GM19035 (cell line): ENCODE data around the gene SORBS1.

Source experiments
- ATAC-seq: cut with Tn5 transposase; IDR thresholded peaks from one replicate; pipeline ENCODE4 v1.9.1; 2021; ENCODE audit not compliant: unreplicated experiment

The SORBS1 gene

DNA sequence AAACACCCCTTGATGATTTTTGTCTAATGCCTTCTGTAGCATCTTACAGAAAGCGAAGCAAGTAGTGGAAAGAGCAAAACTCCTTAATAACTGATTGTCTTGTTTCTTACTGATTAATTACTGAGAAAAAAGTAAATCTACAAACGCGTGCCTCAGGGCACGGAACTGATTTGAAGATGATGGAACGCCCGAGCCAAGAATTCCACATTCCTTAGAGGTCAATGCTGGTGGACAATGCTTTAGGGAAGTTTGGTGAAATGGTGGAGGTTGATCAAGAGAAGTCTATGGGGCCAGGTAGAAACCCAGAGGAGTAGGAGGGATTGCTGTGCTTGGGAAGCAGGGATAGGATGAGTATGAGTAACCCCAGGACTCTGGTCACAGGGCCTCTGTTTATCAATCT, 5.0 kb upstream of the SORBS1 start:
- ATAC-seq: no peak

DNA sequence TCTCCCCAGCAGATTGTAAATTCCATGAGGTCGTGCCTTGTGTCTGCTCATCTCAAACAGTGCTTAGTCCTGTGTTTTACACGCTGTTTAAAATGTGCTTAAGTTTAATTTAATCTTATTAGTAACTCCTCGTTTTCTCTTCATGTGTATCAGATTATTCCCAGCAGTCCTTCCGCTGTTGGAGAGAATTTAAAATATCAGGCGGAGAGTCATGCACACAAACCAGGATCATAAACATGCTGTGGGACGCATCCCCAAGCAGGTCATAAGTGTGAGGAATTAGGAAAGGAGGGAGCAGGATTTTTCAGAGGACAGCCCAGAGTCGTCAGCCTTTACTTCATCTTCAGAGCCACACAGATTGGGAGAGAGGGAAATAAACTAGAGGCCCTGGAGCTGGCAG, 4.2 kb upstream of the SORBS1 start:
- ATAC-seq: no peak

DNA sequence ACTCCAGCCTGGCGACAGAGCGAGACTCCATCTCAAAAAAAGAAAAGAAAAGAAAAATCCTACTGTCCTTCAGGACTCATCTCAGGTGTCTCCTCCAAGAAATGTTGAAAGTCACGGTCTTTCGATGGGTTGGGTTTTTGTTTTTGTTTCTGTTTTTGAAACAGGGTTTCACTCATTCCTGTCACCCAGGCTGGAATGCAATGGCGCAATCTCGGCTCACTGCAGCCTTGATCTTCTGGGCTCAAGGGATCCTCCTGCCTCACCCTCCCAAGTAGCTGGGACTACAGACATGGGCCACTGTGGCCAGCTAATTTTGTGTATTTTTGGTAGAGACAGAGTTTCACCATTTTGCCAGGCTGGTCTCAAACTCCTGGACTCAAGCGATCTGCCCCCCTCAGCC, 3.1 kb upstream of the SORBS1 start:
- ATAC-seq: no peak

DNA sequence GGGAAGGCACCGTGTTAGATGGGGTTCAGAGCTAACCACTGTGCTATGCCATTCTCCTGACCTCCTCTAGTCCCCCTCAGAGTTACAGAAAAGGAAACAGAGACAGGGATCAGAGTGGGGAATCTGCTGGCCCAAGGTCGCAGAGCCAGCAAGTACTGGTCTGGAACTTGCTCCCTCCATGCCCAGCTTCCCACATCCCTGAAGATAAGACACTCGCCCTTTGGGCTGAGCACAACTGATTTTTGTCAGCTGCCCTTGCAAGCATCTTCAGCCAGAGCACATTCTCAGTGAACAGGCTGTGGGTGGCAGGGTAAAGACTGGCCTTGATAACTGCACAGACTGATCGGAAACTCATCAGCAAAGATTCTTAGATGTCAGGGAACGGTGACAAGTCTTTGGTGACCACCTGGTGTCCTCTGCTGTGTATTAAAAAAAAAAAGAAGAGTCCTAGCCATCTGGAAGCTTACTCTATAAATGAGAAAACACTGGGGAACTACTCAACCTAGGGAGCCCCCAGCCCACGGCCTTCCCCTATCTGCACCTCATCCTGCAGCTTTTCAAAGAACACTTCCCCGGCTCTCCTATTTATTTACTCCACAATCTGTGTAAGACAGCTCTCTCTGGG, 1.3 kb upstream of the SORBS1 start:
- ATAC-seq: no peak

DNA sequence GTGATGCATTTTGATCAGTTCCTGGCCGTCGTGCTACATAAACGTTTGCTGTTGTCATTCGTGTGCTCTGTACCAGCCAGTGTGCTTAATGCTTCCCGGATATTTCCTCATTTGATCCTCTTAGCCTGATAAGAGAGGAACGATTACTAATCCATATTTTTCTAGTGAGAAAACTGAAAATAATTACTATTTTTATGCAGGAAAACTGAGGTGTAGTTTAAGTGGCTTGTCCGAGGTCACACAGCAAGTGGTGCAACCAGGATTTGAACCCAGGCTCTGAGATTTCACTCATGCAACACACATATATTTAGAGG, 650 bp upstream of the SORBS1 start:
- no peak for ATAC-seq

DNA sequence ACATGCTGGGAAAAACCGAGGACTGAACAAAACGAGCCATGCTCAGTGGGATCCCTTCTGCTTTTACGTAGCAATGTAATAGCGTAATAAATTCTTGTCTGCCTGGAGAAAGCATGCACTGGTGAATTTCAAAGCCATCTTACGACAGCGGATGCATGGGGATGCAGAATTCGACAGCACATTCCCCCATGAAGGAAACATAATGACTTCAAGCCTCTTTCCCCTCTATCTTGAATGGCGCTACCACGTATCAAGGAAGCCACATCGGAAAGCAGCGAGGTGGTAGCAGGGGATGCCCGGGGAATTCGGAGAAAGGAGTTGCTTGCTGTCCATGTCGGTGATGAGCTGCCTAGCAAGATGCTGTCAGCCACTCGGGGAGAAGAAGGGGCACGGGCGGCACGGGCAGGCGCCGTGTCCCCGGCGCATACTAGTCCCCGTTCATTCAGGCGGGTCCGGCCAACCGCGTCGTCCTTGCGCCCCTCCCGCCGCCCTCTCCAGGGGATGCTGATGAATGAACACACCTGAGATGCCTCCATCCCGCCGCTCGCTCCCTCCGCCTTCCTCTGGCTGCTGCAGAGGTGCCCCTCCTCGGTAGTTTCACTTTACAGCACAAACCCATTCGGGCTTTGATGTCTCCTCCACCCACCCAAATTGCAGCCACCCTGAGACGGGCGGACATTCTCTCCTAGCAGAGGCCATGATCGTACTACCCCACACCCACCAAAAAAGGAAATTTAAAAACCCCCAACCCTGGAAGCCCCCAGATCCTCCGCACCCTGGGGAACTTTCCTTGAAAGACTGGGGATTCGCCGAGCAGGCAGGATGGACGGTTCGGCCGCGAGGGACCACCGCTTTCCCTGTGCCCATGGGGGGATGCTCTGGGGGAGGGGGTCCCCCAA, 644 bp downstream of the SORBS1 start:
- peak; percentile 23 for ATAC-seq

DNA sequence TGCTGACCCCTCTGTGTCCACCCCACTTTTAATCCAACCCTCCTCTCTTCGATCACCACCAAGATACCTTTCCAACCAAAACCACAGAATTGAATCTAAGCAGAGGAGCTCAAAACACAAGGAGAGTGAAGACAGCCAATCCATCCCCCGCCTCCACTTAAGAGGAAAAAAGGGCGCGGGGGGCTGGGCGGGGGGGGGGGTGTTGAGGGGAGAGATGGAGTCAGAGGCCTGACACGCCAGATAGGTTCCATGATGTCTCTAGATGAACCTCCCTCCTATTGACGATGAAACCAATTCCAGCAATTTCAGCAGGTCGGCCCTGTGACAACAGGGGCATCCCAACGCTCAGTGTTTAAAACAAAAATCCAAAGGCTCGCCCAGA, 1.3 kb downstream of the SORBS1 start:
- ATAC-seq: no peak

DNA sequence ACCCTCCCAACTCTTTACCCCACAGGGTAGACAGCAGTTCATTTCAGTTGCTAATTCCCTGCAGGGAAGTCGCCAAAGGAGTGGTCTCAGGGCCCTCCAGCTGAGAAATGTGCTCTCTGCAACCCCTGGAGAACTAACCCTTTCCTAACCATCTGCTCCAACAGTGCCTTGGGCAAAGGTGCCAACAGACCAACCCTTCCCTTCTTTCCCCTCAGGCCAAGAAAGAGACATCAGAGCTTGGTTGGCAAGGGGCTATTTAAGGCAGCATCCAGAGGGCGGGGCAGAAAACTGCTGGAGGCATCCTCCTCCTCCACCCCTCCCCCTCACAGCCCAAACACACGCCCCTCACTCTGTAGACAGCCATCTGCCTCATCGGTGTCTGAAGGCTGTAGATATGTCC, 1.7 kb downstream of the SORBS1 start:
- ATAC-seq: no peak

DNA sequence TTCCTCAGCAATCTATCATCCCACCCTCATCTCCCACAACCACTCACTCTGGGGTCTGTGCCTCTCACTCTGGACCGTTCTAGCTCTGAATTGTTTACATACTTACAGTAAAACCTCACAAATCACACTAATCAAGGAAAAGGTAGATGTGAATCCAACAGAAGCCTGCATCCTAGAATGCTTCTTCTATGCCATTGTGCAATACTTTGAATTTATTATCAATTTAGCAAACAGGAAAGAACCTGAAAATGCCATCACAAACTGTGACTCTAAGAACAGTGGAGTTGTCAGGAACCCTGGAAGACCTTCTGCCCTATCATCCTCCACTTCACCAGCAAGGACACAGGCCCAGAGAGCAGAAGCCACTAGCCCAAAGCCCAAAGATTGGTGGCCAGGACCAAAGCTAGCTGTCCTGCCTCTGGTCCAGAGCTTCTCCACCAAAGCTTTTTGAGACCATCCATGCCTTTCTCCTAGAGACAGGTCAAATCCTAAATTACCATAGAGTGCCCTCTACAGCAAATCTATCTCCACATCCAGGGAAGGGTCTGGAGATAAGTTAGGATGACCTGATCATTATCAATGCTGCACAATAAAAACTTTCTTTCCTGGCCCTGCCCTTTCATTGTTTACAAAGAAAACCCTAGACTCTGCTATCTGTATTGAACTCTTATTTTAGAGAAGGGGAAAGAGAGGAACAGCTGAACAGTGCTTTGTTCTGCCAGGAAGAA, 2.4 kb downstream of the SORBS1 start:
- no peak for ATAC-seq

DNA sequence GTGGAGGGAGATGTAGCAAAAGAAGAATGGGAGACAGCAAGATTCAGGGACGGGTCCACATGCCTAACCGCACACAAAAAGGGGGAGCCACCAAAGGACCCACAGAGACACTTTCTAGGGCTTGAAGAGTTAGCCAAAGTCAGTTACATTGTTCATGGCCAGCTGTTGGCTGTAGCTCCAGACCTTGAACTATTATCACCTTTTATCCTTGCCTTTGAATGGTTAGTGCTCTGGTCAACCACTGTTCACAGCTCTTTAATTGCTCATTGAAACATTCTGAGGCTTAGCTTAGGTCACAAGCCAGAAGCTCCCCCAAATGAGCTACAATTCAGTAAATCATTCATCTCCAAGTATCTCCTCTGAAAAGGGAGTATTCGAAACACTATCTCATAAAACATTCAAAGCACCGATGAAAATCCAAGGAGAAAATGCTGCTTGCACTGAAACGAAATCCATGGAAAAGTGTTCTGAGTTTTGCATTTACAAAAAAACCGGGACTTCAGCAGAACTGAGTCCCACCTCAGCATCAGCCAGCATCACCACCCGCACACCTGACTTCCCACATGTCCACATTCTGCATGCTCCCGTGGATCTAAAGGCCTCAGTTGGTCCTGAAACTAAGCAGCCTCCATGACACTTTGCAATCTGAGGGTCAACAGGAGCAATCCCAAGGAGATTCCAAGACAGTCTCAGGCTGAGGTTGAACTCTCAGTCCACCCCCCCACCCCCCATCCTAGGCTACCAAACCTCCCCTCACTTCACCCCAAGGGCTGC, 4.0 kb downstream of the SORBS1 start:
- ATAC-seq: no peak

DNA sequence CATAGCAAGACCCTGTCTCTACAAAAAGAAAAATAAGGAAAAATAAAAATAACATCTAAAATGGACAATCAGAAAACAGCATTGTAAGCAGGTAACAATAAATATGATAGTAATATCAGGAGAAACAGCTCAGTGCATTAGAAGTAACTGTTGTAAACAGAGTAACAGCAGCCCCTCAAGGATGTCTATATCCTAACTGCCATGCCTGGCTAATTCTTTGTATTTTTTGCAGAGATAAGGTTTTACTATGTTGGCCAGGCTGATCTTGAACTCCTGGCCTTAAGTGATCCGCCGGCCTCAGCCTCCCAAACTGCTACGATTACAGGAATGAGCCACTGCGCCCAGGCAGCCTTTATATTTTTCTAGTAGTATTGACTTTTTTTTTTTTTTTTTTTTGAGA, 7.5 kb downstream of the SORBS1 start:
- no peak for ATAC-seq

DNA sequence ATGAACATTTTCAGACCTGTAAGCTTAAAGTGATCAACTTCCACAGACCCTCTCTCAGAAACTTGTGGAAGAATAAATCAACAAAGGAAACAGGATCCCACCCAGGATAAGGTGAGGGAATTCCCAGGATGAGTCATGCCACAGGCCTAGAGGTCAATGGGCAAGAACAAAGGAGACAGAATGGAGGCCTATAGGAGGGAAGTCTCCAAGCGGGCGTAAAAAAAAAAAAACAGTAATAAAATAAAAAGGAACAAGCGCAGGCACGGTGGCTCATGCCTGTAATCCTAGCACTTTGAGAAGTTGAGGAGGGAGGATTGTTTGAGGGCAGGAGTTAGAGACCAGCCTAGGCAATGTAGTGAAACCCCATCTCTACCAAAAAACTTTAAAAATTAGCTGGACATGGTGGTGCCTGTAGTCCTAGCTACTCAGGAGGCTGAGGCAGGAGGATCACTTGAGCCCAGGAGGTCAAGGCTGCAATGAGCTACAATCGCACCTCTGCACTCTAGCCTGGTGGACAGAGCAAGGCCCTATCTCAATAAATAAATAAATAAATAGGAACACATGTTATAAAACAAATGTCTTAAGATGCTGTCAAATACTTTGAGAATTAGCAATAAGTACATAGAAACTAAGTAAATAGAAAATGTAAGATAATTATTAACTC, 8.4 kb downstream of the SORBS1 start:
- ATAC-seq: no peak

DNA sequence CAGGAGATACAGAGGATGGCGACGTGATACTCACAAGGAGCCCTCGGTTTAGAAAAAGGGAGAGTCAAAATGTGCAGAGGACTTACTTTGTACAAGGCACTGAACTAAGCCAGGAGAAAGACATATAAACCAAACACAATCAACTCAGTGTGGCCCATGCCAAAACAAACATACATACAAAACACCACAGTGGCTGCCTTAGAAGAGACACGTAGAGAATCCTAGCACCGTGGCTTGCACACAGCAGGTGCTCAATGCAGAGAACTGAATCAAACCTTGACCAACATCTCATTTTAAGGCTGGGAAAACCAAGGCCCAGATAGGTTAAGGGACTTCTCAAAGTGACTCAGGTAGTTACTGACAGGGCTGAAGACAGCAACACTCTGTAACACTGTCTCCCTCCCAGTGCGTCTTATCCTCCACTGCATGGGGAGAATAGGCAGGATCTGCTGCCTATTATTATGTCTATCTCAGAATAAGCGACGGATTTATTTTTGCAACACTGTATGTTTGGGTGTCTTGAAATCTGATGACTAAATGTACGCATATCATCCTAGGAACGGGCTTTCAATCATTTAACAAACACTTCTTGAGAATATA, 11.0 kb downstream of the SORBS1 start:
- no peak for ATAC-seq

DNA sequence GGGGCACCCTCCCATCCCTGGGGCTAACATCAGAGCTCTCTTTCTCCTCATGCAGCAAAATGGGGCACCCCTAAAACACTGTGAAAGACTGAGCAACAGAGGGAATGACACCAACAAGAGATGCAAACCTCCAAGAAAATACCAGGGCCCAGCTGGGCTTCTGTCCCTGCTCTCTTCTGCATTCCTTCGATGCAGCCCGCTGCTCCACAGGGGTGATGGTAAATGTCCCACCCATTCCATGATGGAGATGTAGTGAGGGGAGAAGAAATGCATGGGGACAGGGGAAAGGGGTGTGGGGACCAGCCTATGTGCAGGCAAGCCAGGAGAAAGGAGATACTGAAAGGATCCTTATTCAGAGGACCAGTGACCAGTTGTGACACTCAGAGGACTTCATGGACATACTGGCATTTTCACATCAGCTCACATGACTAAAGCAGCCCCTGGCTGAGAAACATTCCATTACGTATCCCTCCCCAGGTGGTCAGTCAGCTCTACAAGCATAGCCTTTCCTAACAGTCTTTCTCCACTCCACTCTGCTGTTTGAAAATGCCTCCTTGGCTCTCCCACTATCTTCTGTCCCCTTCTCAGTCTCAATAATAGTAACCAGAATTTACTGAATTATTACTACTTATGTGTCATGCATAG, 13.3 kb downstream of the SORBS1 start:
- ATAC-seq: no peak

DNA sequence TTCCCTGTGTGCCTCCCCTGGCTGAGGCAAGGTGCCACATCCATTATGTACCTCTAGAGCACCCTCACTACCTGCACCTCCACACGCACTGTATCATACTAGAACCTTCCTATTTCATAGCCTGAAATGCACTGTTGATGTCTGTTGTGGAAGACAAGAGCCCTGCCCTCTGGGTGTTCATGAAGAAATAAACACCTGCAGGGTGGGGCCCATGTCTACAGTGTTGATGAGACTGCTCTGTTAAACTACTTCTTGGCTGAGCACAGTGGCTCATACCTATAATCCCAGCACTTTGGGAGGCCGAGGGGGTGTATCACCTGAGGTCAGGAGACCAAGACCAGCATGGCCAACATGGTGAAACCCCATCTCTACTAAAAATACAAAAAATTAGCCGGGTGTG, 14.0 kb downstream of the SORBS1 start:
- no peak for ATAC-seq

DNA sequence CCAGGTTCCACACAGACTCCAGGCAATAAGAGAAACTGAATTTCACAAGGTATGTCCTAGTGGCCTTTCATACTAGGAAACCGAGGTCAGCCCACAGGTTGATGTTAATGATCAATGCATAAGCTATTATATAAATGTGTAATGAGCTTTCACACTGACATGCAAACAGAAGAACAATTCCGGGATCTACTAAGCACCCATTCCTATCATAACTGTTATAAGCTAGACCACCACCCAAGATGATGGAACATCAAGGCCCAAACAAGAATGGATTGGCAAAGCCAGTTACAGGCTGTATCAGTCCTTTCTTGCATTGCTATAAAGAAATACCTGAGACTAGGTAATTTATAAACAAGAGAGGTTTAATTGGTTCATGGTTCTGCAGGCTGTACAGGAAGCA, 15.2 kb downstream of the SORBS1 start:
- ATAC-seq: no peak

DNA sequence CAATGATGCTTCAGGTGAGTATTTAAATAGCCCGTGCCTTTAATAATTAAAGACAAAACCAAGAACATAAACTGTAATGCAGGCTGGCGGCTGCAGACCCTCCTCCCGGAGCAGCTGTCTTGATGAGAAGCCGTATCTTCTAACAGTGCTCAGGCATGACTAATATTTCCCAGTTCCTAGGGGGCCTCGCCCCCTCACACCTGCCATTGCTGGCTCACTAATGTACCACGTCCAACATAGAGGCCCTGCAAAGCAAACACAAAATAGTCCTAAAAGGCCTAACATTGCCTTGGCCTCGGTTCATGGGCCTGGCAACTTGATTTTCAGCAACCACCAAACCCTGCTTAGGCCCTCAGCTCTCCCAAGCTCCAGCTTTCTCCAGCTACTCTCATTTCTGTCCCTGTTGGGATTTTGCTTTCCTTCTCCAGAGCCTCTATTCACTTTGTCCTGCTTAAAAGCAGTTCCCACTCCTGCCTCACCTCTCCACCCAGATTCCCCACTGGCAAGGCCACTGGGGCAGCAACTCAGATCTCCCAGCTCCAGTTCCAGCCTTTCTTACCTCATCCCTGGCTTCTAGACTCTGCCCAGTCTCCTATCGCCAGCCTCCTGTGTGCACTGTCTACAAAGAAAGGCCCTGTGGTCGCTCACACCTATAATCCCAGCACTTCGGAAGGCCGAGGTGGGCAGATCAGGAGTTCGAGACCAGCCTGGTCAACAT, 16.2 kb downstream of the SORBS1 start:
- ATAC-seq: no peak

DNA sequence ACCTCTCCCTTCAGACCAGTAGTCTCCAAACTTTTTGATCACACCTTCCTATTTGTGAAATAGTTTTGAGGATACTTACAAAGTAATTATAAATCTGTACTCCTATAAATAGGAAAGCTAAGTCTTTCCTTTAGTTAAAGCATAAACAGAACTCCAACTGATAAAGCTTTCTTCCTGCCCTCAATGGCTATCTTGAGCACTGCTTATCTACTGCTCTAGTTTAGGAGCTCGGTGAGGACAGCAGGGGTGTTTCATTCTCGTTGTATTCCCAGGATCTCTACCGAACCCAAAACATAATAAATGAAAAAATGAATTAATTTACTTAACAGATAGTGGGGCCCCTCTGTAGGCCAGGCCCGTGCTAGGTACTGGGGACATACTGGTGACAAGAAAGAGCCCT, 17.7 kb downstream of the SORBS1 start:
- no peak for ATAC-seq

DNA sequence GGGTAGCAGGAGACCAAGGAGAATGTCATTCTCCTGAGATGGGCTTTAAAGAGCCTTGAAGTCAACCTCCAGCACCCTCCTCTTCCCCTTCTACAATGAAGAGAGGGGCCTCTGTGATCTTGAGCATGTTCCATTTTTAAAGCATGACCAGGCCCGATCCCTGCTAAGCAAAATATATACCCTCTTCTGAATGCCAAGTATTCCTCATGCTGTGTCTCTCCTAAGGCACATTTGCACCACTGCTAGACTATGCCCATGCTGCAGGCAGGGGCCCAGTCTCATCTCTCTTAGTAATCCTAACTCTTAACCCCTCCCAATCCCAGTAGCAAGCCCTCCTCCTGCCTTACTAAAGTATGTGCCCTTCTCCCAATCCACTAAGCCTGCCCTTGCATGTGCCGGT, 18.4 kb downstream of the SORBS1 start:
- no peak for ATAC-seq
